ENCODE measurements around the gene BEND7.

DNA sequence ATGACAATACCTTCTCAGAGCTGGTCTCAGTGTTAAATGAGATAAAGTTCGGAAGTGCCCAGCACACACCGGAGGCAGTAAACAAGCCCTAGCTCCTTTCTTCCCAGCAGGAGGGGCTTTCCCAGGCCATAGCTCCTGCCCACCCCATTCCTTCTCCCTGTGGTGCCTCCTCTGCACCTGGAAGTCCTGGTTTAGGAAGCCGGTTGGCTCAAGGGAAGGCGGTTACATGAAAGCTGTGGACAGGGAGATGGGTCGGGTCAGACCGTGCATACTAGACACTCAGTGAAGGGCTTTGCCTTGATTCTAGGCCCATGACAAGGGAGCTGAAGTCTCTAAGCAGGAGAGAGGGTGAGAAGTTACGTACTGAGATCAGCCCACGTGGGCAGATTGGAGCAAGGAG, 8.6 kb downstream of the BEND7 start:
- TF ChIP-seq ATF2 (CRISPR knock-in tag; IDR thresholded peaks at IDR 0.05; ENCODE audit: borderline replicate concordance, low read depth) (no peak), CTCF (IDR thresholded peaks at IDR 0.05) (no peak), CREB1 (CRISPR knock-in tag; IDR thresholded peaks at IDR 0.05) (no peak), TEAD4 (CRISPR knock-in tag; IDR thresholded peaks at IDR 0.05) (no peak), TEAD1 (CRISPR knock-in tag; IDR thresholded peaks at IDR 0.05) (no peak)
- TF ChIP-seq, protein P1, sequence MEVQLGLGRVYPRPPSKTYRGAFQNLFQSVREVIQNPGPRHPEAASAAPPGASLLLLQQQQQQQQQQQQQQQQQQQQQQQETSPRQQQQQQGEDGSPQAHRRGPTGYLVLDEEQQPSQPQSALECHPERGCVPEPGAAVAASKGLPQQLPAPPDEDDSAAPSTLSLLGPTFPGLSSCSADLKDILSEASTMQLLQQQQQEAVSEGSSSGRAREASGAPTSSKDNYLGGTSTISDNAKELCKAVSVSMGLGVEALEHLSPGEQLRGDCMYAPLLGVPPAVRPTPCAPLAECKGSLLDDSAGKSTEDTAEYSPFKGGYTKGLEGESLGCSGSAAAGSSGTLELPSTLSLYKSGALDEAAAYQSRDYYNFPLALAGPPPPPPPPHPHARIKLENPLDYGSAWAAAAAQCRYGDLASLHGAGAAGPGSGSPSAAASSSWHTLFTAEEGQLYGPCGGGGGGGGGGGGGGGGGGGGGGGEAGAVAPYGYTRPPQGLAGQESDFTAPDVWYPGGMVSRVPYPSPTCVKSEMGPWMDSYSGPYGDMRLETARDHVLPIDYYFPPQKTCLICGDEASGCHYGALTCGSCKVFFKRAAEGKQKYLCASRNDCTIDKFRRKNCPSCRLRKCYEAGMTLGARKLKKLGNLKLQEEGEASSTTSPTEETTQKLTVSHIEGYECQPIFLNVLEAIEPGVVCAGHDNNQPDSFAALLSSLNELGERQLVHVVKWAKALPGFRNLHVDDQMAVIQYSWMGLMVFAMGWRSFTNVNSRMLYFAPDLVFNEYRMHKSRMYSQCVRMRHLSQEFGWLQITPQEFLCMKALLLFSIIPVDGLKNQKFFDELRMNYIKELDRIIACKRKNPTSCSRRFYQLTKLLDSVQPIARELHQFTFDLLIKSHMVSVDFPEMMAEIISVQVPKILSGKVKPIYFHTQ (CRISPR knock-in tag; IDR thresholded peaks at IDR 0.05) = no peak

All from WTC11 (cell line).